NT2/D1 (cell line): ENCODE data around the gene IMMP2L.

ENCODE experiments used
- DNase-seq: peaks from one replicate; pipeline ENCODE4 v3.0.0-alpha.2; 2011; ENCODE audit warnings: low read depth, low spot score
- H3K27me3 ChIP-seq: 2 replicates; pipeline ENCODE4 v1.6.0; 2011; ENCODE audit warnings: mild to moderate bottlenecking; ENCODE audit not compliant: insufficient read length, insufficient read depth
- H3K36me3 ChIP-seq: 2 replicates; pipeline ENCODE4 v1.6.1; 2011; ENCODE audit warnings: mild to moderate bottlenecking, low read length, mixed read lengths; ENCODE audit not compliant: insufficient read depth, insufficient read length
- H3K4me1 ChIP-seq: 2 replicates; pipeline ENCODE4 v1.5.1; 2011; ENCODE audit not compliant: insufficient read depth, insufficient read length
- H3K4me3 ChIP-seq: 2 replicates; pipeline ENCODE4 v1.5.1; 2011; ENCODE audit warnings: low read depth; ENCODE audit not compliant: insufficient read length
- H3K9ac ChIP-seq: 2 replicates; pipeline ENCODE4 v1.6.0; 2011; ENCODE audit warnings: low read depth; ENCODE audit not compliant: insufficient read length
- H3K9me3 ChIP-seq: 2 replicates; pipeline ENCODE4 v1.5.1; 2011; ENCODE audit warnings: mild to moderate bottlenecking, low read length; ENCODE audit not compliant: insufficient read depth
- SUZ12 ChIP-seq: IDR thresholded peaks from 2 replicates; pipeline ENCODE4 v1.6.1; 2011; ENCODE audit not compliant: insufficient read length, insufficient read depth; ENCODE audit errors: extremely low read depth
- YY1 ChIP-seq: IDR thresholded peaks from 2 replicates; pipeline ENCODE4 v1.6.1; 2011; ENCODE audit not compliant: insufficient read length, insufficient read depth
- ZNF274 ChIP-seq: IDR thresholded peaks from 2 replicates; pipeline ENCODE4 v1.6.1; 2011; ENCODE audit warnings: mild to moderate bottlenecking, low read depth, low read length

IMMP2L gene

DNA sequence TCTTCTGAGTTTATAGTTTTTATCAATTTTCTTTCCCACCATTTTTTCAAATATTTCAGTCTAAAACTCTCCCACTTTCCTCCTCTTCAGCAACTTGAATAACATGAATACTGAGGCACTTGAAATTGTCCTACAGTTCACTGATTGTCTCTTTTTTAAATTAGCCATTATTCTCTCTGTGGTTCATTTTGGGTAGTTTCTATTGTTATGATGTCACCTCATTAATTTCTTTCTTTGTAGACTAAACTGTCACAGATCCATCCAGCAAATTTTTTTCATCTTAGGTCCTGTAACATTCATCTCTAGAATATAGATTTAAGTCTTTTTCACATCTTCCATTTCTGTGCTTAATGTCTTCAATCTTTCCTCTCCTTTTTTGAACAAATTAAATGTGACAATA lies 326.6 kb downstream of the IMMP2L start:
- Histone ChIP-seq H3K4me3 (no peak overlapping the region), H3K9ac (no peak overlapping the region), H3K27me3 (no peaks in the 10 kb centered on the region), H3K36me3 (no peaks in the 10 kb centered on the region), H3K4me1 (no peaks in the 10 kb centered on the region), H3K9me3 (no peaks in the 10 kb centered on the region)
- no peak for DNase-seq
- TF ChIP-seq YY1 (no peak), ZNF274 (no peak), SUZ12 (no peak)

DNA sequence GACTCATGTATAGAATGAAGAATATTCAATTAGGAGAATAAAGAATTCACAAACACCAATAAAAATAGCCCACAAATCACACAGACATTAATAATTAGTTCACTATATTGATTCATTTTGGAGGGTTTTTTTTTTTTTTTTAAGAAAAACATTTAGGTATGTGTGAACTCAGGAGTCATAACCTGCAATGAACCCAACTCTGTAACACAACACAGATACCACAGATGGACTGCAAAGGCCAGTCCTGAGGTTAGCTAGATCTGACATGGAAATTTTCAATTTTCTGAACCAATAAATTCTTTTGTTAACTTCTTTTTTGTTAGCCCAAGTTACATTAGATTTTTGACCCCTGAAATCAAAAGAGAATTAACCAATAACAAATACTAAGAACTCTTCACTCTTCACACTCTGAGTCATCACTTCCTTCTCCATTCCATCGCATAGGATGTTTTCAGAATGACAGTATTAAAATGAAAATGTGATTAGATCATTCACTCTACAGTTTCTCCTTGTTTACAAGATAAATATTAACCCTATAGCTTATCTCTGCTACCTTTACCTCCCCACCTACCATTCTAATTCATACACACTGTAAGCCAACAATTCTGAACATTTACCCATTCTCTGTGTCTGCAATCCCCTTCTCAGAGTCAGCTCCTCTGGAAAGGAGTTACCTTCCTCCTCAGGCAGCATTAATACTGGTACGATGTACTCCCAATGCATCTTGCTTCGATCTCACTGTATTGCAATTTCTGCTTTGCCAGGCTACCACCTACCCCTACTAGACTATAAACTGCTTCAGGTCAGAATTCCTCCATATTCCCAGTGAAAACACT lies 329.8 kb downstream of the IMMP2L start:
- no peak for TF ChIP-seq YY1
- no peak for TF ChIP-seq ZNF274
- TF ChIP-seq SUZ12: no peak
- no peak overlapping the region for H3K9ac ChIP-seq
- no peaks in the 10 kb centered on the region for H3K4me1 ChIP-seq
- DNase-seq: no peak
- H3K27me3 ChIP-seq: no peaks in the 10 kb centered on the region
- no peaks in the 10 kb centered on the region for H3K9me3 ChIP-seq
- no peak overlapping the region for H3K4me3 ChIP-seq
- H3K36me3 ChIP-seq: no peaks in the 10 kb centered on the region

DNA sequence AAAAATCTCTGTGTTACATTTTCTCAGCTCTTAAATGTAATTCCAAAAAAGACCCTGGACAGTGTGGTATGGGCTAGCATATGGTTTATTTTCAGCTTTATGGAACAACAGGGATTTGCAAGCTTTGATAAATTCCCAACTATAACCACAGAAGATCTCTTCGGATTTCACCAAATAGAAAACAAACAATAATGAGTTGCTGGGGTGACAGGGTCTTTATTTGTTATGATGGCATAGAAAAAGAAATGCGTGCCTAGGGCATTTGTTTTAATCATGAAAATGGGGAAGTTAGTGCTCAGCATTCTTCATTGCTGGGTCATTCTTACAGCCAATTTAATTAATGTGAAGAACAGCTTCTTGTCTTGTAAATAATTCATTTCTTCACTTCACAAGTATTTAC lies 332.4 kb downstream of the IMMP2L start:
- Histone ChIP-seq H3K9me3 (no peaks in the 10 kb centered on the region), H3K36me3 (no peaks in the 10 kb centered on the region), H3K4me1 (no peaks in the 10 kb centered on the region), H3K9ac (no peak overlapping the region), H3K4me3 (no peak overlapping the region), H3K27me3 (no peaks in the 10 kb centered on the region)
- TF ChIP-seq ZNF274: no peak
- no peak for TF ChIP-seq SUZ12
- TF ChIP-seq YY1: no peak
- no peak for DNase-seq

DNA sequence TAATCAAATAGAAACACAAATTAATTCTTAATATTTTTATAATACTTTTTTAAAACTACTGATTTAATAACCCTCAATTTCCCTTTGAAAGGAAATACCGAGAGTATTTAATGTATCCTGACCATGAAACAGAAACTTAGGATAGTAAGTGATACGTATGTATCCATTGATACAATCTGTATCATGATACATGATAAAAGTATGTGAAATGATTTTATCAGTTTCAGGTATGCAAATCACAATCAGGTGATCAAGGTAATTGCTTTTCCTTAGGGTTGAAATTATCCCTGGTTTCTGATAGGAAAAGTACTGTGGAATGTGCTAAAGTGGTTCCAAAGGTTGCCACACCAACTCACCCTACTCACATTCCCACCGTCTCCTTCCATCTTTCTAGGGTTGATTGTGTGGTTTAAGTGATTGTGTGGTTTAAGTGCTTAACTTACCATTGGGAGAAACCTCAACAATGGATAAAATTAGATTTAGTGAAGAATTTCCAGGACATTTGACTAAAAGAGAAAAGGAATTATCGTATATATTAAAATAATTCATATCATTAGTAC lies 333.0 kb downstream of the IMMP2L start:
- DNase-seq: no peak
- no peaks in the 10 kb centered on the region for H3K4me1 ChIP-seq
- no peaks in the 10 kb centered on the region for H3K36me3 ChIP-seq
- TF ChIP-seq YY1: no peak
- no peak for TF ChIP-seq ZNF274
- TF ChIP-seq SUZ12: no peak
- H3K9me3 ChIP-seq: no peaks in the 10 kb centered on the region
- H3K9ac ChIP-seq: no peak overlapping the region
- no peak overlapping the region for H3K4me3 ChIP-seq
- H3K27me3 ChIP-seq: no peaks in the 10 kb centered on the region

DNA sequence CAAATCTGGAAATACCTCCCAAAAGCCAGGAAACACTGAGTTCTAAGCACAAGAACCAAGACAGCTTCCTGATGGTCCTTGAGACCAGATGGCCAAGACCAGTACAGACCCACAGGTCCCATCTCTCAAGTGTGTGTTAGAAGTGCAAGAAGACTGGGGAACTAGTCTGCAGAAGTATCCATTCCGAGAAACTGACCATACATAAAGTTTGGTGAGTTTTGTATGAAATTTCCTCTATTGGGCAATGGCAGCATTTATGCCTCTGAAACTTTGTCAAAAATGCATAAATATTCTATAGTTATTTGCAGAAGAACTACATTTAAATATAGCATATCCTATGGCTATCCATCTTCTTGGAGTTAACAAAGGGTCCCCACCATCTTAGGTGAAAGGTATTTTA lies 333.9 kb downstream of the IMMP2L start:
- no peak for TF ChIP-seq SUZ12
- no peak for TF ChIP-seq YY1
- TF ChIP-seq ZNF274: no peak
- no peaks in the 10 kb centered on the region for H3K9me3 ChIP-seq

DNA sequence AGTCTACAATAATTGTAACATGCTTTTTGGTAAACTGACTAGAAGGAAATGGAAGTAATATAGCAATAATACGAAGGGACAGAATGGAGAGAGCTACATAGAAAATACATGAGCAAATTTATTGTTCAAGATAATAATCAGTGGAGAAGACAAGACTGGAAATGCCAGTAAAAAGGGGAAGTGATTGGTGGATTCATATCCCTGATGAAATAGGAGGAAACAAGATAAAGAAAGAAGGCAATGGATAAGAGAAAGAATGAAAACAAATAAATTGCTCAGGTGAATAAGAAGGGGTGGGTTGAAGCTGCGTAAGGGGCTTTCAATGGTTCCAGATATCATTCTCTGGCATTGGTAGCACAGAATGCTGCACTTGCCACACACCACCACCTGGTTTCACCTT lies 335.5 kb downstream of the IMMP2L start:
- no peaks in the 10 kb centered on the region for H3K4me1 ChIP-seq
- no peaks in the 10 kb centered on the region for H3K27me3 ChIP-seq
- H3K4me3 ChIP-seq: no peak overlapping the region
- no peaks in the 10 kb centered on the region for H3K9me3 ChIP-seq
- H3K9ac ChIP-seq: no peak overlapping the region
- no peak for DNase-seq
- H3K36me3 ChIP-seq: no peaks in the 10 kb centered on the region
- TF ChIP-seq ZNF274: no peak
- no peak for TF ChIP-seq YY1
- TF ChIP-seq SUZ12: no peak

More for the DNA sequence above, 333.9 kb downstream of the IMMP2L start:
- Histone ChIP-seq H3K9ac (no peak overlapping the region), H3K4me1 (no peaks in the 10 kb centered on the region), H3K4me3 (no peak overlapping the region), H3K36me3 (no peaks in the 10 kb centered on the region), H3K27me3 (no peaks in the 10 kb centered on the region)
- DNase-seq: no peak

DNA sequence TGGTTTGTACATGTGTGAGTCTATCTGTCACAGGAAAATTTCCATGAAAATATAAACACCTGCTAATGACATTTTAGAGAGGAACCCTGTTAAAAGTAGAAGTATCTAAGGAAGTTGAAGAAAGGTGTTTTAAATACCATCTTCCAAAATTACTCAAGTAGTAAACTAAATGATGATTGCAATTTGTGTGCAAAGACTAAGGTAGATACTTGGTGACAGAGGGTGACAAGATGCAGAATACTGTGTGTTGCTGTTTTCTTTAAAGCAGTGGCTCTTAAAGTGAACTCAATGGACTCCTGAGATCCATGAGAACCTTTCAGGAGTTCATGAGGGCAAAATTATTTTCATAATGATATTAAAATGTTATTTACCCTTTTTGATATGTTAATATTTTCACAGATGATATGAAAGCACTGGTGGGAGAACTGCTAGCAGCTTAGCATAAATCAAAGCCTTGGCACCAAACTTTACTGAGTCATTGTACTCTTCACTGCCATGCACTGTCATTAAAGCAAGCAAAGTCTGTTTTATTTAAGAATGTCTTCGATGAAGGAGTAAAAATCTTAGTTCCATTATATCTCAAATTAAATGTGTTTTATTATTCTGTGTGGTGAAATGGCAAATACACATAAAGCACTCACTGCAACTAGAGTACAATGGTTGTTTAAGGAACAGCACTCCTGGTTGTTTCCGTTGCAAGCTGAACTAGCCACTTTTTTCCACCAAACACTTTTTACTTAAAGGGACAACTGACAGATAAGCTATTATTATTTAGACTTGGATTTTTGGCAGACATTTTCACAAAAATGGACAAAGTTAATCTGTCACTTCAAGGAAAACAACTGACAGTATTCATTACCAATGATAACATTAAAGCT lies 337.7 kb downstream of the IMMP2L start:
- TF ChIP-seq SUZ12 (no peak), YY1 (no peak), ZNF274 (no peak)
- no peaks in the 10 kb centered on the region for H3K36me3 ChIP-seq
- no peak overlapping the region for H3K9ac ChIP-seq
- H3K4me3 ChIP-seq: no peak overlapping the region
- H3K4me1 ChIP-seq: no peaks in the 10 kb centered on the region
- no peak for DNase-seq
- H3K9me3 ChIP-seq: no peaks in the 10 kb centered on the region
- no peaks in the 10 kb centered on the region for H3K27me3 ChIP-seq
